Testis (tissue), 3 donors: ENCODE results near the gene ABCC9. TPM values are rescaled to one million over a fixed set of nuclear protein-coding genes. Genes with fewer than 3 reads are reported as not detected.

Source experiments
- DNase-seq: peaks from one replicate; pipeline ENCODE4 v3.0.0-alpha.2; 2019
- H3K27ac ChIP-seq, 2 donors: fragments of 200-600 bp; sonication (generic); one replicate each; pipeline ENCODE4 v1.5.1; 2019
- H3K27me3 ChIP-seq: fragments of 200-600 bp; sonication (generic); one replicate; pipeline ENCODE4 v1.5.1; 2019
- H3K36me3 ChIP-seq: fragments of 200-600 bp; sonication (generic); one replicate; pipeline ENCODE4 v1.5.1; 2017; ENCODE audit warnings: low read depth; ENCODE audit errors: missing control alignments
- H3K4me1 ChIP-seq: fragments of 200-600 bp; sonication (generic); one replicate; pipeline ENCODE4 v1.5.1; 2019
- H3K4me3 ChIP-seq, 2 donors: fragments of 200-600 bp; sonication (generic); one replicate each; pipeline ENCODE4 v1.5.1; 2017 to 2019
- H3K9me3 ChIP-seq: fragments of 200-600 bp; sonication (generic); one replicate; pipeline ENCODE4 v1.5.1; 2017
- POLR2A ChIP-seq: fragments of 450-650 bp; IDR thresholded peaks from one replicate; pipeline ENCODE4 v1.6.1; 2017; ENCODE audit warnings: antibody characterized with exemption, mild to moderate bottlenecking, moderate library complexity
- WGBS, 2 donors: methylation state at CpG; one replicate each; pipeline ENCODE4 v1.1.5; 2018; 5-methylcytosine and 5-hydroxymethylcytosine counted together
- intact Hi-C: fragments of 100-400 bp; cut with DNase I; formaldehyde crosslinking; loops from one replicate; pipeline ENCODE4 v1.15.1; 2023; ENCODE audit warnings: low total_unique reads
- polyA plus RNA-seq: library from polyadenylated mRNA; stranded (reverse); fragments of 350-450 nt; fragmentation: Illumina TruSeq; extraction: RNeasy Lipid Tissue Mini Kit (QIAGEN cat#74804); gene quantifications from one replicate; pipeline ENCODE4 v1.2.3, GENCODE V29; 2014; ENCODE audit warnings: low read depth, low replicate concordance; ENCODE audit not compliant: insufficient read depth
- total RNA-seq, 2 donors: library from RNA; depleted of rRNA; stranded (reverse); fragments of >200 nt; gene quantifications; one replicate each; pipeline ENCODE4 v1.2.3, GENCODE V29; 2016
- TF ChIP-seq, protein P1 (sequence below), 3 experiments: fragments of 450-650 bp in 2 of 3; fragments of 200-600 bp in 1 of 3; sonication (generic) in 1 of 3; IDR thresholded peaks; one replicate each; pipeline ENCODE4 v1.5.1; 2016 to 2019; ENCODE audit warnings: antibody characterized with exemption in 3 of 3, mild to moderate bottlenecking in 2 of 3, moderate library complexity in 1 of 3

ABCC9 gene
- total and polyA plus RNA-seq, 3 donors from 2014 or later, result 2.1 to 2.7 (median 2.3) TPM

- no peaks in the 10 kb centered on the region for H3K27me3 ChIP-seq
- no peaks in the 10 kb centered on the region for H3K36me3 ChIP-seq
- no peak for TF ChIP-seq POLR2A
- TF ChIP-seq, protein P1, sequence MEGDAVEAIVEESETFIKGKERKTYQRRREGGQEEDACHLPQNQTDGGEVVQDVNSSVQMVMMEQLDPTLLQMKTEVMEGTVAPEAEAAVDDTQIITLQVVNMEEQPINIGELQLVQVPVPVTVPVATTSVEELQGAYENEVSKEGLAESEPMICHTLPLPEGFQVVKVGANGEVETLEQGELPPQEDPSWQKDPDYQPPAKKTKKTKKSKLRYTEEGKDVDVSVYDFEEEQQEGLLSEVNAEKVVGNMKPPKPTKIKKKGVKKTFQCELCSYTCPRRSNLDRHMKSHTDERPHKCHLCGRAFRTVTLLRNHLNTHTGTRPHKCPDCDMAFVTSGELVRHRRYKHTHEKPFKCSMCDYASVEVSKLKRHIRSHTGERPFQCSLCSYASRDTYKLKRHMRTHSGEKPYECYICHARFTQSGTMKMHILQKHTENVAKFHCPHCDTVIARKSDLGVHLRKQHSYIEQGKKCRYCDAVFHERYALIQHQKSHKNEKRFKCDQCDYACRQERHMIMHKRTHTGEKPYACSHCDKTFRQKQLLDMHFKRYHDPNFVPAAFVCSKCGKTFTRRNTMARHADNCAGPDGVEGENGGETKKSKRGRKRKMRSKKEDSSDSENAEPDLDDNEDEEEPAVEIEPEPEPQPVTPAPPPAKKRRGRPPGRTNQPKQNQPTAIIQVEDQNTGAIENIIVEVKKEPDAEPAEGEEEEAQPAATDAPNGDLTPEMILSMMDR (IDR thresholded peaks at IDR 0.05), result no peak
- intact Hi-C loops, result no loop called here
- H3K9me3 ChIP-seq, result no peaks in the 10 kb centered on the region
- H3K27ac ChIP-seq, result no peak overlapping the region
- no peak overlapping the region for H3K4me3 ChIP-seq
- no peaks in the 10 kb centered on the region for H3K4me1 ChIP-seq
- no peak for DNase-seq
Measured at GRCh38 chr12:21809100-21809499, 132.1 kb downstream of the ABCC9 start.

DNA sequence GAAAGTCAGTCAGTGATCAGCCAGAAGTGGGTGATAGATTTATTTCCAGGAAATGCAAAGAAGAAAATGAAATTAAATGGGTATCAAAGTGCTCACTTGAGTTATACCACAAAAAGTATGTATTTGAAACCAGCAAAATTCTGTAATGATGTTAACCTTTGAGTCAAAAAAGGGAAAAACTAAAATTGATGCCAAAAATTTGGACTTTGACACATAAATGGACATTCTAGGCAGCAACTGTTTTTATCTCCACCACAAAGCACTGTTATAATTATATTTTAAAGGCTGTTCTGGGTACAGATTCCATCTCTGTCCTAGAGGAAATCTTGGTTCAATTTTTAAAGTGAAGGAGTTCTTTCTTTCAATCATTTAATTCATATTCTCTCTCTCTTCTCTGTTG lies 135.0 kb downstream of the ABCC9 start:
- no peaks in the 10 kb centered on the region for H3K36me3 ChIP-seq
- no peak for DNase-seq
- no peaks in the 10 kb centered on the region for H3K9me3 ChIP-seq
- no peak overlapping the region for H3K27ac ChIP-seq
- no peaks in the 10 kb centered on the region for H3K27me3 ChIP-seq
- intact Hi-C loops, result no loop called here
- no peak for TF ChIP-seq POLR2A
- TF ChIP-seq, protein P1 (IDR thresholded peaks at IDR 0.05), result no peak
- no peak overlapping the region for H3K4me3 ChIP-seq
- H3K4me1 ChIP-seq, result no peaks in the 10 kb centered on the region

- TF ChIP-seq, protein P1 (IDR thresholded peaks at IDR 0.05), result no peak
- no peak for TF ChIP-seq POLR2A
- Histone ChIP-seq H3K4me1 (no peaks in the 10 kb centered on the region), H3K27ac (no peak overlapping the region), H3K27me3 (no peaks in the 10 kb centered on the region), H3K9me3 (no peaks in the 10 kb centered on the region), H3K36me3 (no peaks in the 10 kb centered on the region), H3K4me3 (no peak overlapping the region)
- intact Hi-C loops, result no loop called here
- WGBS, 2 donors, result 81 to 90% methylated on average over 4 of the region's 4 CpGs
- no peak for DNase-seq
Measured at GRCh38 chr12:21801522-21802288, 139.5 kb downstream of the ABCC9 start.

DNA sequence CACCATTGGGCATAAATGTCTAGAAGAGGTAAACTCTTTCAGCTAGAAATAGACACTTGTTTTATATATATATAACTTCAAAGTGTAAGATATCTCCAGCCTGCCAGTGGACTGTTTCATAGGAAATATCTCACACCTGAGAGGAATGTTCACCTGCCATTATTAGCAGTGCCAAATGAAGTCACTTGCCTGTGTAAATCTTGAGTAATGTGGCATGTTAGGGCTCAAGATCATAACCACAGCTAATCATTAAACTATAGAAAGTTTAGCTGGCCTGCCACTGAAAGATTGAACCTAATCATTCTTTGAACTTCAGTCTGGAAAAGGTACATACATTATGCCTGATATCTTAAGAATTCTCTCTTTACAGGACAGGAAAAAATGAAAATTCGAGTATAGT lies 141.2 kb downstream of the ABCC9 start:
- no peak for DNase-seq
- H3K4me1 ChIP-seq, result no peaks in the 10 kb centered on the region
- no peaks in the 10 kb centered on the region for H3K36me3 ChIP-seq
- H3K9me3 ChIP-seq, result no peaks in the 10 kb centered on the region
- H3K27ac ChIP-seq, result no peak overlapping the region
- H3K27me3 ChIP-seq, result no peaks in the 10 kb centered on the region
- no peak for TF ChIP-seq POLR2A
- TF ChIP-seq, protein P1 (IDR thresholded peaks at IDR 0.05), result no peak
- WGBS, 2 donors, result 80 to 83% methylated on average over 1 of the region's 1 CpG
- intact Hi-C loops, result no loop called here
- no peak overlapping the region for H3K4me3 ChIP-seq

DNA sequence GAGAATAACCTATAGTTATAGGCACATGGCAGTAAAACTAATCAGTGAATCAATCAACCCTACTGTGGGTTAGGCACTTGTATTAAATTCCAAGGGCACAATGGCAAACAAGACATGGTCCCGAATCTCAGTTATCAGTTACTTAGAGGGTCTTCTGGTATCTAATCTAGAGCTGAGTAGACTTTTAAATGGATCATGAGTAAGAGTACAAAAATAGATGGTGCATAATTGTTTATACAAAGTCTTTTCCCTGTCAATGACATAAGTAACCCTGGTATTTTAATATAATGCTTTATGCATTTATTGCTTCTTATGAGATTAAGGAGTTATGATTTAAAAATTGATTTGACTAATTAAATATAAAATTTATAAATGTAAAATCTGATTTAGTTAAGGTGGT lies 143.7 kb downstream of the ABCC9 start:
- Histone ChIP-seq H3K27ac (no peak overlapping the region), H3K9me3 (no peaks in the 10 kb centered on the region), H3K4me3 (no peak overlapping the region), H3K4me1 (no peaks in the 10 kb centered on the region), H3K36me3 (no peaks in the 10 kb centered on the region), H3K27me3 (no peaks in the 10 kb centered on the region)
- no peak for DNase-seq
- intact Hi-C loops, result no loop called here
- WGBS, 2 donors, result 80 to 92% methylated on average over 1 of the region's 1 CpG
- TF ChIP-seq POLR2A, result no peak
- TF ChIP-seq, protein P1 (IDR thresholded peaks at IDR 0.05), result no peak
